Forelimb muscle (tissue), 1 donor: ENCODE results near the gene HSD17B1. TPM values are rescaled to one million over a fixed set of nuclear protein-coding genes. Genes with fewer than 3 reads are reported as not detected.
"Not testable (repeated sequence)": the region's sequence is repeated elsewhere in the genome, so short reads cannot be mapped to it uniquely, and the experiment has no call there.

Experiments used
- DNase-seq: peaks from one replicate; pipeline ENCODE4 v3.0.0-alpha.2; 2013; ENCODE audit warnings: low read depth
- polyA plus RNA-seq: library from polyadenylated mRNA; unstranded; fragments of 120-200 nt; gene quantifications from one replicate; pipeline ENCODE4 v1.2.1, GENCODE V29; 2013; ENCODE audit not compliant: insufficient read length

The HSD17B1 gene
- polyA plus RNA-seq, 1 donor = 2.9 TPM

- DNase-seq = no peak
Observed at GRCh38 chr17:42525221-42525620, 27.5 kb upstream of the HSD17B1 start.

- DNase-seq = no peak
Observed at GRCh38 chr17:42526031-42526444, 26.7 kb upstream of the HSD17B1 start.

- no peak for DNase-seq
Observed at GRCh38 chr17:42527932-42528331, 24.8 kb upstream of the HSD17B1 start.

GRCh38 chr17:42529061-42529460 lies 23.7 kb upstream of the HSD17B1 start:
- DNase-seq = no peak

GRCh38 chr17:42530952-42531454 lies 21.7 kb upstream of the HSD17B1 start:
- DNase-seq = no peak

- no peak for DNase-seq
Observed at GRCh38 chr17:42531455-42532354, 21.0 kb upstream of the HSD17B1 start.

GRCh38 chr17:42535155-42536047 lies 17.3 kb upstream of the HSD17B1 start:
- no peak for DNase-seq

- no peak for DNase-seq
Observed at GRCh38 chr17:42536048-42536371, 16.7 kb upstream of the HSD17B1 start, which contains the start of gene NAGLU. Gene NAGLU, plus strand, starts transcription at chr17:42536241. Its CDS starts 32 bp downstream, at chr17:42536273.

- DNase-seq = no peak
Observed at GRCh38 chr17:42536372-42537155, 16.2 kb upstream of the HSD17B1 start.

- no peak for DNase-seq
Observed at GRCh38 chr17:42537156-42537805, 15.4 kb upstream of the HSD17B1 start.

- no peak for DNase-seq
Observed at GRCh38 chr17:42537826-42538451, 14.8 kb upstream of the HSD17B1 start.

GRCh38 chr17:42538482-42538881 lies 14.2 kb upstream of the HSD17B1 start:
- DNase-seq = no peak

- DNase-seq = not testable (repeated sequence)
Observed at GRCh38 chr17:42540558-42540957, 12.2 kb upstream of the HSD17B1 start.

GRCh38 chr17:42541041-42541833 lies 11.5 kb upstream of the HSD17B1 start:
- DNase-seq = no peak

- no peak for DNase-seq
Observed at GRCh38 chr17:42543190-42544079, 9.3 kb upstream of the HSD17B1 start.

GRCh38 chr17:42544874-42545283 lies 7.8 kb upstream of the HSD17B1 start:
- DNase-seq = no peak

- DNase-seq = not testable (repeated sequence)
Observed at GRCh38 chr17:42545755-42546505, 6.8 kb upstream of the HSD17B1 start.

- DNase-seq = no peak
Observed at GRCh38 chr17:42547001-42547461, 5.7 kb upstream of the HSD17B1 start.
